ENCODE measurements around the gene MFN2.
"Not testable (repeated sequence)": the region's sequence is repeated elsewhere in the genome, so short reads cannot be mapped to it uniquely, and the experiment has no call there.

MFN2 gene

GRCh38 chr1:12028957-12029511 lies 48.8 kb downstream of the MFN2 start:
- H3K4me3 Mint-ChIP-seq, result no peak overlapping the region
- peaks cover 4 to 5% of the 10 kb centered on the region in 2 donors for H3K4me1 Mint-ChIP-seq (ENCODE audit: low read depth in 2 of 2)
- H3K27ac Mint-ChIP-seq, result peak overlapping the region; percentile 5 to 39
- DNase-seq (no peak), ATAC-seq (replicated peaks) (no peak)
- H3K27me3 Mint-ChIP-seq, result no peaks in the 10 kb centered on the region
- H3K36me3 Mint-ChIP-seq (ENCODE audit: insufficient read depth), result peaks cover 42% of the 10 kb centered on the region
- no peaks in the 10 kb centered on the region for H3K9me3 Mint-ChIP-seq

DNA sequence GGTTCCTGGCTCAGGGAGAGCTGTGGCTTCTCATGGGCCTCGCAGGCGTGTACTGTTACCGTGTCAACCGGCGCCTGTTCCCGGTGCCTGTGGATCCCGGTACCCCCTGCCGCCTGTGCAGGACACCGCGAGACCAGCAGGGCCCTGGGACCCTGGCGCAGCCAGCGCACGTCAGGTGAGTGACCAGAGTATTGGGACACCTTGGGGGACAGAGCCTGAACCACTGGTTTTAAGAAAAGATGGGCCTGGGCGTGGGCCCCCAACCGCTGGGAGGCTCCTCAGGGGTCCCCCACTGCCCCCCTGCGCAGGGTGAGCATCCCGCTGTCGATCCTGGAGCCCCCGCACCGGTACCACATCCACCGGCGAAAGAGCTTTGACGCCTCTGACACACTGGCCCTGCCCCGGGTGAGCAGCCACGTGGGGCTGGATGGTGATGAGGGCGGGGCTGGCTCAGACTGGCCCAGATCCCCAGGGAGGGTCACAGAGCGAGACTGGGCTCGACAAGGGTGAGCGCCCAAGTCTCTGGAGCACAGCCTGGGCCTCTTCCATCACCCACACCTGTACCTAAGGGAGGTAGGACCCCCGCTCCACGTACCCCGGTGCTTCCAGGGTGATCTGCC lies 49.6 kb downstream of the MFN2 start:
- no peak for ATAC-seq (replicated peaks)
- no peak overlapping the region for H3K4me3 Mint-ChIP-seq
- peak overlapping the region in 1 of 2 donors; percentile 41 for H3K27ac Mint-ChIP-seq
- H3K4me1 Mint-ChIP-seq (ENCODE audit: low read depth in 2 of 2), result peaks cover 4 to 5% of the 10 kb centered on the region in 2 donors
- DNase-seq, result no peak
- H3K27me3 Mint-ChIP-seq, result no peaks in the 10 kb centered on the region
- peaks cover 34% of the 10 kb centered on the region for H3K36me3 Mint-ChIP-seq (ENCODE audit: insufficient read depth)
- no peaks in the 10 kb centered on the region for H3K9me3 Mint-ChIP-seq

DNA sequence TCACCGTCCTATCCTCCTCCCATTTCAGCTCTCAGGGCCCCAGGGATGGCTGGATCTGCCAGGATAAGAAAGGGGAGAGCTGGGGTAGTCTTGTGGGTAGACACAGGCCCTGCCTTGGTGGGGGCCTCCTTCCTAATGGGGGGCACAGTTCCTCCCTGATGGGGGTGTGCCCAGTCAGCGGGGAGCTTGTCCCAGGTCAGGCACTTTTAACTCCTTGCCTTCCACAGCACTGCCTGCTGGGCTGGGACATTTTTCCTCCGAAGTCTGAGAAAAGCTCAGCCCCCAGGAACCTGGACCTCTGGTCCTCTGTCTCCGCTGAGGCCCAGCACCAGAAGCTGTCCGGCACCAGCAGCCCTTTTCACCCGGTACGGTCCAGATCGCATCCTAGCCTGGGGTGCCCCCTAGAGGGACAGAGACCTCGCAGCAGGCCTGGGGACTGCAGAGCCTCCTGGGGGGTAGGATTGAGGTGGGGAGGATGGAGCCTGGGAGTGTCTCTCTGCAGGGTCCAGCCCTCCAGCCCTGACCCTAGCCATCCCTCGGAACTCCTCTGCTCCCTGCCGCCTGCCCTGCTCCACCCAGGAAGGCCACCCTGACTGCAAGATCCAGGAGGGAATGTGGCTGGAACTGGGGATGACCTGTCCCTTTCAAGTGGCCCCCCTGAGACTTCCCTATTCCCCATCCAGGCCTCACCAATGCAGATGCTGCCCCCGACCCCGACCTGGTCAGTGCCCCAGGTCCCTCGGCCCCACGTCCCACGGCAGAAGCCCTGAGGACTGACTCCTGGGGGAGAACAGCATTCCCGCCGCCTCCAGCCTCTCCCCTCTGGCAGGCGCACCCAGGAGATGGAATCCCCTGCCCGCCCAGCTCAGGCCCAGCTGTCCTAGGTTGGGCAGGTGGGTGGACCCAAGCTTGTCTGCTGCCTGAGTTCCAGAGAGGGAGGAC lies 51.1 kb downstream of the MFN2 start:
- no peaks in the 10 kb centered on the region for H3K9me3 Mint-ChIP-seq
- peaks cover 4 to 5% of the 10 kb centered on the region in 2 donors for H3K4me1 Mint-ChIP-seq (ENCODE audit: low read depth in 2 of 2)
- DNase-seq (no peak), ATAC-seq (replicated peaks) (no peak)
- no peaks in the 10 kb centered on the region for H3K27me3 Mint-ChIP-seq
- H3K36me3 Mint-ChIP-seq (ENCODE audit: insufficient read depth), result peaks cover 26% of the 10 kb centered on the region
- no peak overlapping the region for H3K27ac Mint-ChIP-seq
- no peak overlapping the region for H3K4me3 Mint-ChIP-seq

GRCh38 chr1:12032161-12032621 lies 51.9 kb downstream of the MFN2 start:
- H3K4me1 Mint-ChIP-seq (ENCODE audit: low read depth in 2 of 2), result peaks cover 2 to 4% of the 10 kb centered on the region in 2 donors
- ATAC-seq (replicated peaks) (no peak), DNase-seq (no peak)
- H3K4me3 Mint-ChIP-seq, result no peak overlapping the region
- peaks cover 17% of the 10 kb centered on the region for H3K36me3 Mint-ChIP-seq (ENCODE audit: insufficient read depth)
- no peaks in the 10 kb centered on the region for H3K9me3 Mint-ChIP-seq
- H3K27ac Mint-ChIP-seq, result no peak overlapping the region
- no peaks in the 10 kb centered on the region for H3K27me3 Mint-ChIP-seq

- H3K27ac Mint-ChIP-seq; H3K36me3 Mint-ChIP-seq (ENCODE audit: insufficient read depth); ATAC-seq (replicated peaks); H3K27me3 Mint-ChIP-seq; DNase-seq; H3K4me1 Mint-ChIP-seq (ENCODE audit: low read depth in 2 of 2); H3K9me3 Mint-ChIP-seq; H3K4me3 Mint-ChIP-seq: not testable (repeated sequence)
These were observed 53.2 kb downstream of the MFN2 start for GRCh38 chr1:12033441-12033840.

- Mint-ChIP-seq H3K27me3 (peaks cover 0 to 8% of the 10 kb centered on the region in 2 donors), H3K4me1 (ENCODE audit: low read depth in 2 of 2) (no peaks in the 10 kb centered on the region), H3K27ac (no peak overlapping the region), H3K4me3 (no peak overlapping the region), H3K36me3 (ENCODE audit: insufficient read depth) (no peaks in the 10 kb centered on the region), H3K9me3 (no peaks in the 10 kb centered on the region)
- DNase-seq (no peak), ATAC-seq (replicated peaks) (no peak)
These were observed 54.1 kb downstream of the MFN2 start for GRCh38 chr1:12034381-12034801.

DNA sequence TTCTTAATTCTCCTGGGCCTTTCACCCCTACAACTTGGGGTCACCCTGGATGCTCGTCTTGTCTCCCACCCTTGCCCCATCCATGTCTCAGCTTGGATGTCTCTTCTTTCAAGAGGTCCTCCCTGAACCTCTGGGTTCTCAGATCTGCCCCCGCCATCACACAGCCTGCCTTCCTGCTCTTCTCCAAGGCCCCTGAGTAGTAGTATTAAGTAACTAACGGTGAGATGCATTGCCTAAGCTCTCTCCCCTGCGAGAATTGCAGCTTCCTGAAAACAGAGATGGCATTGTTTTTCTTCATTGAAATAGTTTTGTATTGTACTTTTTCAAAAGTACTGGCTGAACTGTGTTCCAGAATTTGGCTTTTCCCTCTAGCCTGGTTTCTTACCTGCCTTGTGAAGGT lies 55.1 kb downstream of the MFN2 start:
- H3K4me1 Mint-ChIP-seq (ENCODE audit: low read depth in 2 of 2), result no peaks in the 10 kb centered on the region
- no peaks in the 10 kb centered on the region for H3K36me3 Mint-ChIP-seq (ENCODE audit: insufficient read depth)
- DNase-seq (no peak), ATAC-seq (replicated peaks) (no peak)
- peaks cover 0 to 8% of the 10 kb centered on the region in 2 donors for H3K27me3 Mint-ChIP-seq
- H3K27ac Mint-ChIP-seq, result no peak overlapping the region
- H3K4me3 Mint-ChIP-seq, result no peak overlapping the region
- no peaks in the 10 kb centered on the region for H3K9me3 Mint-ChIP-seq

DNA sequence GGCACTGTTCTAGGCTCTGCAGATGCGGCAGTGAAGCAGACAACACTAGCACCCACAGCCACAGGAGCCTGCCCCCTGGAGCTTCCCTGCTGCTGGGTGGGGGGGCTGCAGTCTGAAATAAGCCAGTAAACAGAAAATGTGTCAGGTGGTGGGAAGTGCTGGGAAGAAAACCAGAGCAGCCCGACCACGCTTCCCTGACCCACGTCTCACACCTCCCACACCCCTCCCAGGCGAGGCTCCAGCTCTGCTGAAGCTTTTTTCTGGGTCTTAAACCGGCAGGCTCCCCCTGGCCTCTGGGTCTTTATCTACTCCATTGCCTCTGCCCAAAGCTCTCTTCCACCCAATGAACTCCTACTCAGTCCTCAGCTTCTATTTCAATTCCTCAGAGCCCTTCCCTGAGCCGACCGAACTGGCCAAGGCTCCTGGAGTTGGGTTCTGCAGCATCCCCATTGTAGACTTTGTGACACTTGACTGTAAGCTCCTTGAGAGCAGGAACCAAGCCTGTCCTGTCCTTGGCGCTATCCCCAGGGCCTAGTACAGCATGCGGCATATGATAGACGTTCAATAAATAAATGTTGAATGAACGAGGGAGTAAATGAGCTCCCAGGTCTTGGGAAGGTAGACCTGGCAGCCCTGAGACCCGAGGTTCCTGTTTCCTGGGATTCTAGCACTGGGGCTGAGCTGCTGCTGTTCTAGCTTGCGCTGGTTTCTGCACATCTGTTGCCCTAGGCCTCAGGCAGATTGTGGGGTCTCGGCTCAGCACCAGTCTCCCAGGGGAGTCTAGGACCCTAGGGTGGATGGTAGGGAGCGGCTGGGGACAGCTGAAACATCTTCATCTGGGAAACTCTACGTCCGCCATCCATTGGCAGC lies 57.5 kb downstream of the MFN2 start:
- Mint-ChIP-seq H3K4me1 (ENCODE audit: low read depth in 2 of 2) (no peaks in the 10 kb centered on the region), H3K4me3 (no peak overlapping the region), H3K36me3 (ENCODE audit: insufficient read depth) (no peaks in the 10 kb centered on the region), H3K27ac (no peak overlapping the region), H3K9me3 (no peaks in the 10 kb centered on the region), H3K27me3 (peaks cover 0 to 8% of the 10 kb centered on the region in 2 donors)
- DNase-seq, result no peak
- no peak for ATAC-seq (replicated peaks)

DNA sequence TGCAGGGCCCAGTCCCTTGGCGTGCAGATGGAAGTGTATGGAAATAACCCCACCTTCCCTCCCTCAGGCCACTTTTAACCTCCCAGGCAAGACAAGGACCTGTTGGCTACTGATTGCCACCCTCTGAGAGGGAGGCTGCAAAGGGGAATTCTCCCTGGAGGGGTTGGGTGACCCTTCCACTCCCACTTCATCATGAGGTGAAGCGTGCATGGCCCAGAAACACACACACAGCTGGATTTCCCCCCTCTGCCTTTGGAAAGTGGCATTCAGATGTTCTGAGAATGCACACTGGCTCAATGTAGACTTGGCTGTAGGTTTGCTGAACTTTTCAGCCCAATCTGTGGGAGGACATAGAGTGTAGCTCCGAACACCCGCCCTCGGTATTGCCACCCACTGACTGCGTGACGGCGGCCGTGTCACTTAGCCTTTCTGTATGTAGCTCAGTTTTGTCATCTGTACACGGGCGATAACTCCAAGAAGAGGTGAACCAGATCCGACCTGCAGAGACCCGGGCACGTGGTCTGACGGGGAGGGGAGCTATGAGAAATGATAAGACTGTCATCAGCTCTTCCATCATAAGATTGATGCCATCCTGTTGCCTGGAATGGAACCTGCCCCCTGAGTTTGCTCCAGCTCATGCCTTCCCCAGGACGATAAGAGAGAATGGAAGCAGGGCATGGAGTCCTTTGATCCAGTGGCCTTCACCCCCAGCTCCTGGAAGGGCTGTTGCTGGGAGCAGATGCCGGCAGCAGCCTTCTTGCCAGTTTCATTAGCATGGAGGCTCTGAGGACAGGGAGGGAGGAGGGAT lies 58.3 kb downstream of the MFN2 start:
- ATAC-seq (replicated peaks), result no peak
- Mint-ChIP-seq H3K27ac (peak overlapping the region in 1 of 2 donors; percentile 20), H3K27me3 (peaks cover 0 to 8% of the 10 kb centered on the region in 2 donors), H3K36me3 (ENCODE audit: insufficient read depth) (no peaks in the 10 kb centered on the region), H3K9me3 (no peaks in the 10 kb centered on the region), H3K4me3 (no peak overlapping the region), H3K4me1 (ENCODE audit: low read depth in 2 of 2) (no peaks in the 10 kb centered on the region)
- no peak for DNase-seq

DNA sequence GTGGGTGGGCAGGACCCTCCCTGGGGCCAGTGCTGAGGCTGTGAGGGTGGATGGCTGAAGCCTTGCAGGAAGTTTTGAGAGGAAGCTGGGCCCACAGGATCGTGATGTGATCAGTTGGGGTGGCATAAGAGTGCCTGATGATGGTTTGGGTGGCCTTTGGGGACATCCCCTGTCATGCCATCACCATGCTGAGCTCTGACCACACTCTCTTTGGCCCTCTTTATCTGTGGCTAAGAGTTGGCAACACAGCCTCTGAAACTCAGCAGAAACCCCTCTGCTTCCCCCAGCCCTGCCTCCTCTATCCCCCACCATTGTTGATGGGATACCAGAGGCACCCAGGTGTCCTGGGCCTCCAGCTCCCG lies 58.9 kb downstream of the MFN2 start:
- DNase-seq (no peak), ATAC-seq (replicated peaks) (no peak)
- H3K9me3 Mint-ChIP-seq, result no peaks in the 10 kb centered on the region
- peak overlapping the region in 1 of 2 donors; percentile 20 for H3K27ac Mint-ChIP-seq
- H3K27me3 Mint-ChIP-seq, result peaks cover 0 to 12% of the 10 kb centered on the region in 2 donors
- no peak overlapping the region for H3K4me3 Mint-ChIP-seq
- peaks cover 2 to 3% of the 10 kb centered on the region in 2 donors for H3K4me1 Mint-ChIP-seq (ENCODE audit: low read depth in 2 of 2)
- H3K36me3 Mint-ChIP-seq (ENCODE audit: insufficient read depth), result no peaks in the 10 kb centered on the region

- not testable (repeated sequence) for H3K9me3 Mint-ChIP-seq; ATAC-seq (replicated peaks); H3K27ac Mint-ChIP-seq; DNase-seq; H3K4me1 Mint-ChIP-seq (ENCODE audit: low read depth in 2 of 2); H3K4me3 Mint-ChIP-seq; H3K36me3 Mint-ChIP-seq (ENCODE audit: insufficient read depth)
- H3K27me3 Mint-ChIP-seq, result peaks cover 0 to 15% of the 10 kb centered on the region in 2 donors
These were observed 59.7 kb downstream of the MFN2 start for GRCh38 chr1:12039824-12040456.

DNA sequence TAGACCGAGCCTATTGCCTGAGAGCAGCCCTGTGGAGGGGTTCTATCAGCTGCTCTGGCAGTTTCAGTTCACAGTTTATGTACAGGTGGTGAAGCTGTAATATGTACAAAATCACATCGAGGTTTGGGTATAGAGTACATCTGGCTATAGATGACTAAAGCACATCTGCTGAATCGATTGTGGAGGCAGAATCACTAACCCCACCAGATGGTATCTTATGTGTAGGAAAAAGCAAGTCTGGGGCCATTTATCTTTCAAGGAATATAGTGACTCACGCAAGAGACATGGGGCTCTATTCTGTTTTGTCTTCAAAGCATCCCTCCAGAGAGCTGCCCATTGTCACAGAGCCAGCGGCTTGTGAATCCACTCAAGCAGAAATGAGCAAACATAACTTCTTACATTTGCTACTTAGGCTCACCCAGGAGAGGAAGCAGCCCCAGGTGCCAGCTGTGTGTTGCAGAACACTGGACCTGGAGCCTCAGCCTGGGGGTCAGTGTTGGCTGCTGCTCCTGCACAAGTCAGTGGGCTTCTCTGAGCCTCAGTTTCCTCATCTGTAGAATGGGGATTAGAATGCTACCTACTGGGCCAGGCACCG lies 60.3 kb downstream of the MFN2 start:
- H3K4me1 Mint-ChIP-seq (ENCODE audit: low read depth in 2 of 2), result peaks cover 2 to 5% of the 10 kb centered on the region in 2 donors
- no peak overlapping the region for H3K27ac Mint-ChIP-seq
- H3K27me3 Mint-ChIP-seq, result peaks cover 0 to 15% of the 10 kb centered on the region in 2 donors
- no peak overlapping the region for H3K4me3 Mint-ChIP-seq
- H3K36me3 Mint-ChIP-seq (ENCODE audit: insufficient read depth), result no peaks in the 10 kb centered on the region
- H3K9me3 Mint-ChIP-seq, result no peaks in the 10 kb centered on the region
- DNase-seq, result no peak
- peak; percentile 54 for ATAC-seq (replicated peaks)
